GM23338 (cell line): ENCODE results near the gene HSPB2.

Experiments
- CREB1 ChIP-seq: fragments of 250-450 bp; sonication (Bioruptor Pico); IDR thresholded peaks from 2 replicates; pipeline ENCODE4 v1.5.0; 2020; ENCODE audit warnings: low read depth, mild to moderate bottlenecking, moderate library complexity
- CTCF ChIP-seq, 2 experiments: fragments of 200-600 bp in 1 of 2; sonication (generic) in 1 of 2; conservative IDR thresholded peaks; 2 replicates each; pipeline versions ENCODE4 v1.5.1 to v1.6.1; 2016 to 2017; ENCODE audit warnings: antibody characterized with exemption in 2 of 2, low read depth in 2 of 2, mild to moderate bottlenecking in 2 of 2, moderate library complexity in 1 of 2
- ETS1 ChIP-seq: IDR thresholded peaks from 2 replicates; pipeline ENCODE4 v1.6.1; 2016; ENCODE audit warnings: antibody characterized with exemption
- EZH2 ChIP-seq: fragments of 200-600 bp; sonication (generic); IDR thresholded peaks from one replicate; pipeline ENCODE4 v1.8.0; 2017; ENCODE audit warnings: antibody characterized with exemption, mild to moderate bottlenecking, low read depth; ENCODE audit not compliant: unreplicated experiment
- EZH2phosphoT487 ChIP-seq: fragments of 200-600 bp; sonication (generic); IDR thresholded peaks from one replicate; pipeline ENCODE4 v1.8.1; 2018; ENCODE audit warnings: antibody characterized with exemption; ENCODE audit not compliant: unreplicated experiment
- JUNB ChIP-seq: IDR thresholded peaks from one replicate; pipeline ENCODE4 v1.6.1; 2016; ENCODE audit warnings: antibody characterized with exemption; ENCODE audit not compliant: unreplicated experiment
- NANOG ChIP-seq: IDR thresholded peaks from 2 replicates; pipeline ENCODE4 v1.6.1; 2016; ENCODE audit warnings: antibody characterized with exemption, borderline replicate concordance
- POLR2AphosphoS5 ChIP-seq: IDR thresholded peaks from 2 replicates; pipeline ENCODE4 v1.6.1; 2016; ENCODE audit warnings: antibody characterized with exemption, low read depth
- REST ChIP-seq: IDR thresholded peaks from one replicate; pipeline ENCODE4 v1.6.1; 2018; ENCODE audit warnings: antibody characterized with exemption; ENCODE audit not compliant: unreplicated experiment
- STAT1 ChIP-seq: IDR thresholded peaks from one replicate; pipeline ENCODE4 v1.6.1; 2016; ENCODE audit warnings: antibody characterized with exemption; ENCODE audit not compliant: unreplicated experiment
- ZNF114 ChIP-seq: fragments of 250-450 bp; sonication (Bioruptor Pico); IDR thresholded peaks from 2 replicates; pipeline ENCODE4 v1.5.0; 2020; ENCODE audit warnings: mild to moderate bottlenecking, moderate library complexity
- ZNF462 ChIP-seq: fragments of 250-450 bp; sonication (Bioruptor Pico); IDR thresholded peaks from 2 replicates; pipeline ENCODE4 v1.5.0; 2020; ENCODE audit warnings: mild to moderate bottlenecking, moderate library complexity

GRCh38 chr11:111949519-111950426 is 37.2 kb downstream of the HSPB2 start:
- TF ChIP-seq CTCF (conservative IDR thresholded peaks at IDR 0.05; ENCODE audit: low read depth in 2 of 2): no peak
- TF ChIP-seq REST: no peak
- TF ChIP-seq JUNB: no peak
- no peak for TF ChIP-seq EZH2phosphoT487
- TF ChIP-seq POLR2AphosphoS5: no peak
- no peak for TF ChIP-seq EZH2
- TF ChIP-seq CREB1 (CRISPR knock-in tag): no peak
- TF ChIP-seq STAT1: no peak
- no peak for TF ChIP-seq ETS1
- no peak for TF ChIP-seq NANOG
- no peak for TF ChIP-seq ZNF114 (CRISPR knock-in tag)
- TF ChIP-seq ZNF462 (CRISPR knock-in tag): no peak
